Posterior vena cava (tissue), 2 donors: Measurements from ENCODE around the gene ALPL. TPM values are rescaled to one million over a fixed set of nuclear protein-coding genes. Genes with fewer than 3 reads are reported as not detected.
A peak's percentile ranks its signal among the peaks of the same experiment; 100 is the strongest.

Experiments
- DNase-seq: peaks from one replicate; pipeline ENCODE4 v3.0.0-alpha.2; 2020; ENCODE audit warnings: low spot score
- intact Hi-C, 2 donors: fragments of 100-400 bp; cut with DNase I; formaldehyde crosslinking; loops; one replicate each; pipeline versions ENCODE4 v1.14.1 to v1.14.2; 2022 to 2023
- total RNA-seq, 2 donors: library from RNA; stranded (reverse); fragmentation: NEBNext Ultra II Directional; extraction: Animal tissue kit (Norgen Biotek cat#: 25700); gene quantifications; one replicate each; pipeline ENCODE4 v1.2.1, GENCODE V29; 2021
- donor health status: DM: yes; HTN: yes; CAD: no.
- donor health status: DM: yes; HTN: yes; CAD: no.

The ALPL gene
- total RNA-seq, 2 donors from 2014 or later = 11.1 to 55.3 TPM

DNA sequence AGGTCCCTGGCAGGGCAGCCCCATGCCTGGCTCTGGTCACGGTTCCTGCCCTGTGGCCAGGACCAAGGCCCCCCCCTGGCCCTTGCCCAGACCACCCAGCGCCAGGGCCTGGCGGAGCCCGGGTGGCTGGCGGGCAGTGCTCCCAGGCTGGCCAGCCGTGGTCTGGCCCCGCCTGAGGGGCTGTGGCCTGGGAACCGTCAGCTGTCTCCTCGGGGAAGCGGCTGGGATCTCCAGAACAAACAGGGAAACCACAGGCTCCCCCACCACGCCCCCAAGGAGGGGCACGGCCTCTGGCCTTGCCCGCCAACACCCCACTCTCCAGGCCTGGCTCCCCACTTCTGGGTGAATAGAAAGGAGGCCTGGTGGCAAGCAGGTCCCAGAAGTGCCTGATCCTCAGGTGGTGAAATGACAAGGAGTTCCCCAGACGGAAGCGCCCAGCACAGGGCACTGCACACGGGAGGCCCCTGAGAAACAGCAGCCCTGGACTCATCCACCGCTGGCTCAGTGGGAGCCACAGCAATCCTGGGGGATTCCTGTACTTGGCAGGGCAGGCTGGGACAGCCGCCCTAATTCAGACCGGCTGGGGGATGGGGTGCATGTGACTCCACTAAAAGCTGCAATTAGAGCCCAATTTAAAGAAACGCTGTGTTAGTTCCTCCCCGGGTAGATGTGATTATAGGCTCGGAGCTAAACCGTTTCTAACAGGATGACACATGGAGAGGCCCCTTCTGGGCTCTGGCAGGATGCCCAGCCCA is 81.1 kb downstream of the ALPL start:
- intact Hi-C loops = no loop called here
- DNase-seq = no peak

DNA sequence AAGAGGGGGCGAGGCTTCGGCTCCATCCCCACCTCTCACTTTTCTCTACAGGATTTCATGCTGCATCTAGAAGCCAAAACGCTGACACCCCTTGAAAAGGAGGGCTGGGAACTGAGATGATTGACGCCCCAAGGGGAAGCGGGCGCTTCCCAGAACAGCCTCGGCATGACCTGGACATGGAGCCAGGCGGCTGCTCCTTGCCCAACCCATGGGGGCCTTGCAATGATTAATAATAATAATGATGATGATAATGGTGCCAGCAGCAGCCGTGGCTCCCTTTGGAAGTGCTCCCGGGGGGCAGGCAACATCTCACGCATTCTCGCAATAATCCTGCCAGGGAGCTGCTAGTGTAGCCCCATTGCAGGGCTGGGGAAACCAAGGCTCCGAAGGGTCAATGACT is 81.7 kb downstream of the ALPL start:
- intact Hi-C loops = no loop called here
- DNase-seq = no peak

DNA sequence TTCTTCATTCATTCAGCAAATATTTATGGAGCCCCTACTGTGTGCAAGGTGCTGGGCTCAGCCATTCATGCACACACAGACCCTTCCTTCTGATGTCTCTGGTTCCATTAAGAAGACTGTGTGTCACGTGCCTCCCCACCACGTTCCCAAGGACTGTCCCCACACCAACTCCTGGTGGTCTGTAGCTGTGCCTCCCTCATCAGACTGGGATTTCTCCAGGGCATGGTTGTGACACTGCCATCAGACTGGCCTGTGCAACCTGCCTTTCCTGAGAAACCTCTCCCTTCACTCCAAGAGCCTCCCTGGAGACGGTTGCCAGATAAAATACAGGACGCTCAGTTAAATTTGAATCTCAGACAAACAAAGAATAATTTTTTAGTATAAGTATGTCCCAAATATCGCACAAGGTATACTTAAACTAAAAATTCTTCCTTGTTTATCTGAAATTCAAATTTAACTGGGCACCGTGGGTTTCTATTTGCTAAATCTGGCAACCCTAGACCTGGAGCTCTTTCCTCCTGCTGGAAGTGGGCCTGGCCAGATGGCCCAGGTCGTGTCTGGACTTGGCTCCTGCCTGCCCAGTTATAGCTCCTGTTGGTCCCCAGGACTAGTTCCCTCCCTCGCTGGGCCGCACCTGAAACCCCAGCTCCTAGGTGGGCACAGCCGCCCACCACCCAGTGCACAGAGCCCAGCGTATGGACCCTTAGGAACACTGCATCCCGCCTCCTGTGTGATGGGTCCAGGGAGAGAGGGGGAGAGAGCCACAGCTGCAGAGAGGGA is 83.1 kb downstream of the ALPL start:
- intact Hi-C loops = no loop called here

DNA sequence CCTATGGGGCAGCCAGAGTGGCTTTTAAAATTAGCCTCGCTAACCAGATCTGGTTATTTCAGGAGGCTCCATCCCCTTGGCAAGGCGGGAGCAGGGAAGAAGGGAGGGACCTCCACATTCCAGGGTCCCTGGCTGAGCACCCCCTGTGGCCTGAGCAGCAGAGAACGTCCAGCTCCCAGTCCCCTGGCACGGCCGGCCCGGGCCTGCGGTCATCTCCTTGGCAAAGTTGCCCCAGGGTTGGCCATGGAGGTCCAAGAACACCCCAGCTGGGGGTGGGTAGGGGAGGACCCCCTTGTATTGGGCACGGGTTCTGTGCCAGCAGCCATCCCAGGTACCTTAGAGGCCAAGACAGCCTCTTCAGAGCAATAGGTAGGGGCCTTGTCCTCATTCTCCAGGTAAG is 84.0 kb downstream of the ALPL start:
- intact Hi-C loops = no loop called here
- DNase-seq = no peak

More for the DNA sequence above, 83.1 kb downstream of the ALPL start:
- no peak for DNase-seq

DNA sequence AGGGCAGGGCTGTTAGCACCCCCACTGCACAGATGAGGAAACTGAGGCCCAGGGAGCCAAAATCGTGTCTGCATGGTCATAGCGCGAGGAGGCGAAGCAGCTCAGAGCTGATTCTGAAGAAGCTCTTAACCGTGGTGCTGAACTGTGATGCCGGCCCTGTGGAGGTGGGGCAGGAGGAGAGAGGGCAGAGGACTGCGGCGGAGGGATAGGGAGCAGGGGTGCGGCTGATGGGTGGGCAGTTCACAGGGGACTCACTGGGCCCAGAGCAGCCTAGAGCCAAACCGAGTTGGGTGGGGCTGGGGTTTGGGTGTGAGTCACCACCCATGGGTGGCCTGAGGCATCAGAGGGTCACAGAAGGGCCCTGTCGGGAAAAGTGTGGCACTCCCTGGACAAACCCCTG is 85.3 kb downstream of the ALPL start:
- intact Hi-C loops = no loop called here
- no peak for DNase-seq

DNA sequence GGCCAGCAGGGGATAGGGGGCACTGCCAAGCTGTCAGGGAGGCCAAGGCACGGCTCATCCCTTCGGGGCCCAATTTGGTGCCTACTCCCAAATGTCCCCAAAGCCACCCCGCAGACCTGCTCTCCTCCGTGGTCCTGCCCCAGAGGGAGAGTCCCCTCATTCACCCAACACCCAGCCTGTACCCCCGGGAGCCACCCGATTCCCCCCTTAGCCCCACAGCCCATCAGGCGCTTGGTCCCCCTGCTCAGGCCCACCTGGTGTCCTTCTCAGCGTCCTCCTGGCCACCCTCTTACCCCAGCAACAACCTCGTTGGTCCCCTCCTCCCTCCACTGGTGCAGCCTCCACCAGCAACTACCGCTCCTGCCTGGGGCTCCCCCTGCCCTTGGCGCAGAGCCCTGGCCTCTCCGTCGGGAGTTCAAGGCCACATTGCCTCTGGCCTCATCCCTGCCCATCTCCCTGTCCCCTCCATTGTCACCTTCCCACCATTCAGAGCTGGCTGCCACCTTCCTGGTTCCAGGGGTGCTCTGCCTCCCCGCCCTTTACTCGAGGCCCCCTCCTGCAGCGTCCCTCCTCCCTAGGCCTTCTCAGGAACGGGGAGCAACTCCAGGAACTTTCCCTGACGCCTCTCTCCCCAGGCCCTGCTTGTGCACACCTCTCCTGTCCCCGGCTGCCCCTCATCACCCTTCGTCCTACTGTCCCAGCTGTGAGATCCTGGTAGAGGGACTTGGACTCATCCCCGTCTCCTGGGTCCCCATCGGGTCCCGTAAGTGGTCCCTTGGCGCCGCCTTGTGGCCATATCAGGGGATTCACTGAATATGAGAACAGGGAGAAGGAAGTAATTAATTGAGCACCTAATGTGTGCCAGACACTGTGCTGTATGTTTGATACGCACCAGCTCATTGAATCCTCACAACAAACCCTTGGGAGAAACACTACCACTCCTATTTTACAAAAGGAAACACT is 86.0 kb downstream of the ALPL start:
- DNase-seq = peak; percentile 92
- intact Hi-C loops = no loop called here

DNA sequence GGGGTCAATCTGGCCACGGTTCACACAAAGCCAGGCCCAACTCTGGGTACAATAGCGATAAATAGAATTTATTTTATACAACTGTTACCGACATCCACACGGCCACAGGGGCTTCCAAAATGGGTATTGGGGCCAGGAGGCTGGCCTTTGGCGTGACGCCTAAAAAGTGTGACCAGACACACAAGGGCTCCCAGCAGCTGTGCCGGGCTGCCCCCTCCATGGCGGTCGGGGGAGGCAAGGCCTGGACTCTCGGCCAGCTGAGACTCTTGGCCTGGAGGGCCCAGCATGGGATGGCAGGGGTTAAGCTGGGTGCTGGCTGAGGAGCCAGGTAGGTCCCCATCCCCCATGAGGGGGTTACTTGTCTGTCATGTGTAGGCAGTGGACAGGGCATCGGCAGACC is 87.0 kb downstream of the ALPL start:
- intact Hi-C loops = no loop called here

DNA sequence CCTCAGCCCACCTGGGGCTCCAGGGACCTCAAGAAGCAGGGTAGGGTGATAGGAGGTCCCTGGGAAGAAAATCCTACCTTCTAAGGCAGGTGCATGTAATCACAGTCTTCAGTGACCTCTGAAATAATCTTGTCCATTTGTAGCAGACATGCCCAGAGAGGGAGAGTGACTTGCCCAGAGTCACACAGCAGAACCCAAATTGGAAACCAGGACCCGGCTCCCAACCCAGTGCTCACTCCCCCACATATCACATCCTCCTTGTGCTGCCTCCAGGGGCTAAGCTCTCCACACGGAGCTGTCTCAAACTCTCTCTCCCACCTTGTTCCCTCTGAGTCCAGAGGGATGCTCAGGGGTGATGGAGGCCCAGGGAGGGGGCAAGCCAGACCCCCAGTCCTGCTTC is 87.4 kb downstream of the ALPL start:
- DNase-seq = no peak
- intact Hi-C loops = no loop called here

More for the DNA sequence above, 87.0 kb downstream of the ALPL start:
- DNase-seq = no peak

DNA sequence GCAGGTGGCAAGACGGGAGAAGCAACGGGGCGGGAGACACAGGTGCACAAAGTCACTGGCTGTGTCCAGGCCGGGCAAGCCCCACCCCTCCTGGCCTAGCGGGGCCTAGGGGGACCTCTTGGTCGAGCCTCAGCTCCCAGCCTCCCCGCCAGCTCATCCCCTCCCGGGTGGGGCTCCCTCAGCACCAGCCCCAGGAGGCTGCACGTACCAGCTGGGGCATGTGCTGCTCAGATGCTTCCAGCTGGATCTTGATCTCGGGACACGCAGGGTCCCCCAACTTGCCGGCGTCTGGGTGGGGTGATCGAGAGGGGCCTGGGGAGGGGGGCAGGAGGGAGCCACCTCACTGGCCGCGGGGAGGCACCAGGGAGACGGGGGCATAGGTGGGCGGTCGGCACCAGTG is 88.5 kb downstream of the ALPL start:
- intact Hi-C loops = no loop called here

DNA sequence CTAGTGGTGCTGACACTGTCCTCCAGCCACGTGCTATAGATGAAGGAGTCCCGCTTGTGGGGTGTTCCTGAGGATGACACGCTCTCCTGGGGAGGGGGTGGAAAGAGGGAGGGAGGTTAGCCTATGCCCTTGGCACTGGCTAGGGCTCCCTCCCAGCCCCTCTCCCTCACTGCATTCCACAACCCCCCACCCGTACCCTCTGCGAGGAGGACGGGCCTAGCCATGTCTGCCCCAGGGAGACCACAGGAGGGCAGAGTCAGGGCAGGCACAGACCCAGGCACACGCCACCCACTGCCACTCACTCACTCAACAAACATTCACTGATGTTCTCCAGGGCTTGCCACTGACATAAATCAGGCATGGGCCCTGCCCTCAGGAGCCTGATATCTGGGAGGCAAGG is 89.2 kb downstream of the ALPL start:
- intact Hi-C loops = no loop called here
- DNase-seq = no peak

More for the DNA sequence above, 88.5 kb downstream of the ALPL start:
- no peak for DNase-seq

DNA sequence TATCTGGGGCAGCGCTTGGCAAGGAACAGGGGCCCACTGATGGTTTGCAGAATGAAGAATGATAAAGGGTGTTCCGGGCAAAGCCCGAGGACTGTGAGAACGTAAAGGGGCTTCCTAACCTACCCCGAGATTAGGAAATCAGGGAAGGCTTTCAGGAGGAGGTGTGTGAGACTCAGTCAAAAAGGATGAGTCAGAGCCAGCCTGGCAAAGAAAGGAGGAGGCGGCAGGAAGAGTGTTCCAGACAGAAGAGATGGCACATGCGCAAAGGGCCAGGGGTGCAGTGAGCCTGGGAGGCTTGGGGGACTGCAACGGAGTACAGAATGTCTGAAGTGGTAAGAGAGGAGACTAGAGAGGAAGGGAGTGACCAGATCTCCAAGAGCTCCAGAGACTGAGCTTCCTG is 89.7 kb downstream of the ALPL start:
- intact Hi-C loops = no loop called here
- no peak for DNase-seq

DNA sequence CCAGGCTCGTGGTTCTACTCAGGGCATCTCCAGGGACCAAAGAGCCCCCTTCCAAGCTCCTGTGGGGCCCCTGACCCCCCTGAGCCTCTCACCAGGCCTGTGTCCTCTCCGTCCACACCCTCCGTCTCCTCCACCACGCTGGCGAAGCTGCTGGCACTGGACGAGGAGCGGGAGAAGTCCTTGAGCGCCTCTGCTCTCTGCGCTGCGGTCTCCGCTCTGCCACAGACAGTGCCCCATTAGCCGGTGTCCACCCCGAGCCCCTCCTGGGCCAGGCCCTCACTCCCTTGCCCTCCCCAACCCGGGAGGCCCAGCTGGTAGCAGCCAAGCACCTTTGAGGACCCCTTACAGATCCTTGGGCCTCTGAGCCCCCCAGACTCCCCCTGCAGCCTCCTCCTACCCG is 90.2 kb downstream of the ALPL start:
- intact Hi-C loops = no loop called here

DNA sequence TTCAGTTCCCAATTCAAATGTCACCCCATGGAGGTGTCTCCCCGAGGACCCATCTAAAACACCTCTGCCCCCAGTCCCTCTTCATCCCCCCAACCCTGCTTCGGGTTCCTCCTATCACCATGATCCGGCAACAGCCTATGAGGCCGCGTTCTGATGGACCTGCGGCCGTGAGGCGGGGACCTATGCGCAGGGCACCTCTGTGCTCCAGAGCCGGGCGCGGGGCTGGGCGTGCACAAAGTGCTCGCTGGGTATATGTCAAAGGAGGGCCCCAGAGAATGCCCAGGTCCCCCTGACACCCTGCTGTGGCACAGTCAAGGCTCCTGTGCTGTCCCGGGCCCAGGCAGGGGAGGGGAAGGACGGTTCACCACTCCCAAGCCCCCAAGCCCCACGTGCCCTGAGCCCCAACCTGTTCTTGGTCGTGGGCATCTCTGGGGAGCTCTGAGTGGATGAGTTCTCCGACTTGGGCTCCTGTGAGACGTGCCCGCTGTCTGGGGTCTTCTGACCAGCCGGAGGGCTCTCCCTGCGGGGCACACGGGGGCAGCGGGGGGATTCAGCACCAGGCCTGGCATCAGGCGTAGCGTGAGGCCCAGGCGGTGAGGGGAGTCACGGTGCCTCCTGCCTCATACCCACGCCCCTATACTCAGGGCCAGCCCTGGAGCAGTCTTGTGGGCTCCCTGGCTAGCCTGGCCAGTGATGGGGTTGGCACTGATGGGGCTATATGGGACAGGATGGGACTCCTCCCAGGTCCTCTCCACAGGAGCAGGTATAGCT is 92.2 kb downstream of the ALPL start:
- intact Hi-C loops = no loop called here
- no peak for DNase-seq

More for the DNA sequence above, 90.2 kb downstream of the ALPL start:
- no peak for DNase-seq

DNA sequence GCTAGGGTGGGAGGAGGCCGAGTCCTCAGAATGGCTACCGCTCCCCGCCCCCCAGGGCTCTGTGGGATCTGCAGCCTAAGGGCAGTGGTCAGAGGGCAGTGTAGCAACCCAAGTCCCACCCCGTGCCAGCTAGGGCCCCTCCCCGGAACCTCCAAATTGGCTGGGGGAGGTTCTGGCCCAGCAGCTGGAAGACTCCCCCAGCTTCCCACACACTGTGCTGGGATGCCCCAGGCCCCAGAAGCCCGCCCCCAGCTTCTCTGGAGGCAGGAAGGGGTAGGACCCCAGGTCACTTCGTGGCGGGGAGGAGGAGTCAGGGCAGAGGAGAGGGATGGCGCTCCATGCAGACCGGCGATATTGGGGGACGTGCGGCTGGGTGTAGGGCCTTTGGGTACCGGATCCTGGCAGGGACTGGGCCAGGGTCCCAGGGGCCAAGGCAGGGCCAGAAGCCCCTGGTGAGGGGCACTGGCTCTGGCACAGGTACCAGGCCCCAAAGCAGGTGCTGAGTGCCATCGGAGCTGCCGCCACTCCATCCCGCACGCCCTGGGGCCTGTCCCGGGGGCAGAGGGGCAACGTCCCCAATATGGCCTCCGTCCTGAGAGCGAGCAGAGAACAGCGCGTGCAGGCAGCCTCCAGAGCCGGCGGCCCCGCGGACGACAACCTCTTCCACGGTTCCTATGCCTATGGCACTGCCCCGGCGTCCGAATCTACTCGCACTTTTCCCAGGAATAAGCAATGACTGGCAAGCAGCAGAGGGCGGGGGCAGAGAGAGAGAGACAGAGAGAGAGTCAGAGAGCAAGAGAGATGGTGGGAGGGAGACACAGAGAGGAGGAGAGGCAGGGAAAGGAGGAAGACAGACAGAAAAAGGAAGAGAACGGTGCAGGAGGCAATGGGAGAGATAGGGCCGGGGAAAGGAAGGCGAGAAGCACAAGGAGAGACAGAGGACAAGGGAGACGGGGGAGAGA is 94.2 kb downstream of the ALPL start:
- intact Hi-C loops = no loop called here
- DNase-seq = no peak

DNA sequence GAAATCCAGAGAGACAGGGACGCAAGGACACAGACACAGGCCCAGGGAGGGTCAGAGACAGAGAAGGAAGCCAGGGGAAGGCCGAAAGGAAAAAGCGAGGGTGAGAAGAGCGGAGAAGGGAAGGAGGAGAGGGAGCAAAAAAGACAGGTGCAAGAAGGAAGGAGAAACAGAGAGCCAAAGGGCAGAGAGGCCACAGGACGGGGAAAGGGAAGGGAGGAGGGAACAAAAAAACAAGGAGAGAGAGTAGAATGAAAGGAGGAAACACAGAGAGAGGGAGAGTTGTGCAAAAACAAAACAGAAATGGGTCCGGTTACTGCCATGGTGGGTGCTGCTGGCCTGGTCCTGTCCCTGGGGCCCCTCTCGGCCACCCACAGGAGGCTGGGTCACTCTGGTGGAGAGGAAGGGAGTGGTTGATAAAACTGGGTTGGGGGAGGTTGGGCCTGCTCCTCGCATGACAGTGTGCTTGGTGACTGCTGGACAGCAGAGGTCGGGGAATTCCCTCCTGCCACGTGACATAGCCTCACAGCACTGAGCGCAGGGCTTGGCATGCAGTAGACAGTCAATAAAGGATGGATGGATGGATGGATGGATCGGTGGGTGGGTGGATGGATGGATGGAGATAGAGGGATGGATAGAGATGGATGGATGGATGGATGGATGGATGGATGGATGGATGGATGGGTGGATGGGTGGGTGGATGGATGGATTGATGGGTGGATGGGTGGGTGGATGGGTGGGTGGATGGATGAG is 95.2 kb downstream of the ALPL start:
- no peak for DNase-seq
- intact Hi-C loops = no loop called here

DNA sequence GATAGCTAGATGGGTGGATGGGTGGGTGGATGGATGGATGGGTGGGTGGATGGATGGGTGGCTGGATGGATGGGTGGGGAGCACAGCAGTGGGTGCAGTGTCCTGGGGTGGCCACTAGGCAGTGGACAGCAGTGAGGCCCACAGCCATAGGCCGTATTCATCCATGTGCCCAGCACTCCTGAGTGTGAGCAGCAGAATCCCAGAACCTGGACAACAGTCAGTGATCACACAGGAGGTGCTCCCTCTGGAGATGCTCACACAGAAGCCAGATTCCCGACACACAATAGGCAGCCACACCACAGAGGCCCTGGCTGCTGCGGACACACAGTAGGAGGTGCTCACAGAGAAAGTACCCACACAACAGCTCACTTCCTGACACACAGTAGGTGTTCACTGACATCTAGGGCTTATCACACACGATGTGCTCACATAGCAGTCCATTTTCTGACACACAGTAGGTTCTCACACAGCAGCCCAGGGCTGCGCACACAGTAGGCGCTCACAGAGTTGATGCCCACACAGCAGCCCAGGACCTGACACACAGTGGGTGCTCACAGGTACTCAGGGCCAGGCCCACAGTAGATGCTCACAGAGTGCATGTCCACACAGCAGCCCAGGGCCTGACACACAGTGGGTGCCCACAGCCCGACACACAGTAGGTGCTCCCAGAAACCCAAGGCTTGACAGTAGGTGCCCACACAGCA is 95.9 kb downstream of the ALPL start:
- DNase-seq = no peak
- intact Hi-C loops = no loop called here
